GM19452 (cell line): ENCODE data around the gene FADS2.
"Not testable (repeated sequence)": the region's sequence is repeated elsewhere in the genome, so short reads cannot be mapped to it uniquely, and the experiment has no call there.

Experiments
- ATAC-seq: cut with Tn5 transposase; IDR thresholded peaks from one replicate; pipeline ENCODE4 v1.9.1; 2021; ENCODE audit not compliant: unreplicated experiment

FADS2 gene

GRCh38 chr11:61866231-61866957, 38.3 kb downstream of the FADS2 start:
- ATAC-seq: no peak

GRCh38 chr11:61866958-61867343, 38.9 kb downstream of the FADS2 start:
- ATAC-seq: no peak

DNA sequence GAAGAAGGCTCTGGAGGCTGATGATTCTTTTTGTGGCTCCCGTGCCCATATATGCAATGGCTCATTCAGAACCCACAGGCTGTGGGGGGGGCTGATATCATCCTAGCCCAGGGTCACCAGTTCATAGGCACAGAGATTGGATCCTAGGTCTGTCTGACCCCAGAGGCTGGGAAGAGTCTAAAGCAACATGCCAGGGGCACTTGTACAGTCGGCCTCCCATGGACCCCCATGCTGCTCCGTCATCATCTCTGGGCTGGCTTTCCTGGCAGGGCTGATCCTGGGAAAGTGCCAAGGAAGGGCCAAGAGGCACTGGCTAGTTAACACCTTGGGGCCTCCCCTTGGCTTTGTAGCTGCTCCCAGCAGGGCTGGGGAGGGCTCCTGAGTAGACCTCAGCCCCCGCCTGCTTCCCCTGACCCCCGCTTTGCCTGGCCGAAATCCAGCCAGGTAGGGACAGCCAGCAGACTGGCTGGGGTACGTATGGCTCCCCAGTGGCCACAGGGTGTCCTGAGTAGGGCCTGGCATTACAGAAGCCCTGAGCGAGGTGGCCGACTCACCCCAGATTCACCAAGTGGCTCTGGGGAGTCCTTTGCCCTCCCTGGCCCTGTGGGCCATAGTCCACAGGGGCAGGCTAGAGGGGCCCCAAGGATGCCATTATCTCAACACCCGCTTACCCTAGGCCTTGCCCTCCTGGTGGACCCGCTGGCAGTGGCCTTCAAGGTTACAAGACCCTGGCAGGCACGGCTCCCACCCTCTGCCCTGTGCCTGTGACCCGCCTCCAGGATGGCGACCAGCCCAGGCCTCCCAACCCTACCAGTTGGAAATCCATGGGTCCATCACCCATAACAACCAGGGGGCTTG, 40.7 kb downstream of the FADS2 start:
- no peak for ATAC-seq

- no peak for ATAC-seq
Observed at GRCh38 chr11:61869429-61869707, 41.3 kb downstream of the FADS2 start.

DNA sequence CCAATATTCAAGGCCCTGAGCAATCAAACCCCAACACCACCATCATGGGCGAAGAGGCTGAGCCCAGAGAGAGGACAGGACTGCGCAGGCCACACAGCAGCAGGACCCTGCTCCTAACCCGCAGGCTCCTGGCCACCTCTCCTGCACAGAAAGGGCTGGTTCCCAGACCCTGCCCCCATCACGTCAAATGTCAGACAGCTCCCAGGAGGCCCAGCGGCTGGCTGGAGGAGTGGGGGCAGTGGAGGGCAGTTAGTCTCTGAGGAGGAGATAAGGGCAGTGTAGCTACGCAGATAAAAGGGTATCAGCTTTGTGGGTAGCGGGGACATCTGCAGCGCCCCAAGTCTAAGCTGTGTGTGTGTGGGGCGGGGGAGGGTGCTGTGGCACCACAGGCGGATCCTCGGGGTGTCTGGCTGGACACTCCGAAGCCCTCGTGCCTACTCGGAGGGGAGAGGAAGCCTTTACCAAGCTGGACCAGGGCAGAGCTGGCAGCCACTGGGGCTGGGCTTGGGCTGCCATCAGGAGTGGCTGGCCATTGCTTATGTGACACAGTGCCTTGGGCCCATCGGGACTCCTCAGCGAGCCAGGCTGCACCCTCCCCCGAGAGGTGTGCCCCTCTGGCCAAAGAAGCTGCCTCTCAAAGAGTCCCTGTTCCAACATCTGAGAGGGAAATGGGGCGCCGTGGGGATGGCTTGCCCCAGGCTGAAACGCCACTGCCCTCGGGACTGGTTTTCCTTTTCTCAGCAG, 41.8 kb downstream of the FADS2 start:
- ATAC-seq: no peak

DNA sequence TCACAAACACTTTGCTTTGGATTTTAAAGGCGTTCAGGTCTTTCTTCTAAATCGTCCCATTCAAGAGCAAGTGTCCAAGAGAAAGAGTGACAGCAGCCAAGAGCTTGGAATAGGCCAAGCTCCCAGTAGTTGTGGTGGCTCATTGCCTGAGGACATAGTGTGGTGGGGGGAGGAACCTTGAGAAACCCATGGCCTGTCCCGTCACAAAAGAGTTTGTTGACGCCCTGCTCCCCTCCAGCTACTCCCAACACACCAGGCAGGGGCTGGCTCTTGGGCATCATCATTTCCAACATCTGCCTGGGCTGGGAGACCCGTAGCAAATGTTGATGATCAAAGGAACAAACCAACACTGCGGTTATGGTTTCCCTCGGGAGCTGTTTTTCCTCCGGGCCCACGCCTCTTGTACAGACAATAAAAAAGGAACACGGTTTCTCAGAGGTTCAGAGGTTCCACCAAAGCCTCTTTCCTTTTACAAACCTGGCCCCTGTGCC, 42.5 kb downstream of the FADS2 start:
- no peak for ATAC-seq

DNA sequence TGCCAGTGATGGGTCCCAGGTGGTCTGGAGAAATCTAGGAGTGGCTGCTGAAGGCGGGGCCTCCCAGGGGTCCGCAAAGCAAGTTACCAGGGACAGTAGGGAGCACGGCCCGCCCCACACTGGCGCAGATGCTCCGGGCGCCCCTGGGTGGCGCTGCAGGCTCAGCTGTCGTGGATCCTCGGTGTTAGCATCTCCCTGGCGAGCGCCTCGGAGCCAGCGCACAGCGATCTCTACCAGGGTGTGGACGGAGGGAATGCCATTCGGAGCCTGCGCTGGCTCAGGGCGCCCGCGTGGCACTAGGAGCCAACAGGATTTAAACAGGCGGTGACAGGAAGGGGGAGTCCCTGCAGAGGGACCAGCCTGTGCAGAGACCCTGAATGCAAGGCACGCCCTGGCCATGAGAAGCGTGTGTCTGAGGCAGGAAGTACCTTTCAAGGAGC, 43.1 kb downstream of the FADS2 start:
- peak; percentile 82 for ATAC-seq

DNA sequence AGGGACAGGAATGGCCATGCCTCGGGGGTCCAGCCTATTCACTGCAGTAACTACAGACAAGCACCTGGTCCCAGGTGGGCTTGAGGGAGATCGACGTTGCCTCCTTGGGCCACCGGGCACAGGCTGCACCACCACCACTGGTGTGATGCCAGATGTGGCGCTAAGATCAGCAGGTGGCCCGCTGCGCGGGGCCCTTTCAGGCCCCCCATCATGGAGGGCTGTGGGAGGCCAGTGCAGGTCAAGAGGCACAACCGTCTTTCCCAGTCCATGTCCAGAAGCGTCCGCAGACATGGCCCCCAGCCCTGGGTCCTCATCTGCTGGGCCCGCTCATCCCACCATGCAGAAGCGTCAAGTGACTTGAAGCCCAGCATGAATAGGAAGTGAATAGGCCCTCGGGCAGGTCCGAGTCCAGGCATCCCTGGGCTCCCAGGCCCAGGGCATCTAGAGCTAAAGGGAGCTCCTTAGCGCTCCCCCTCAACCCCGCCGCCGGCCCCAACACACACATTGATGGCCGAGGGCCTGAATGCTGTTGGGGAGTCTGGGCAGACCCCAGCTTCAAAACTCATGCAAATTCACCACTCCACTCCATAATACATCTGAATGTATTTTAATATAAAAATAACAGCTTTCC, 45.0 kb downstream of the FADS2 start:
- no peak for ATAC-seq

GRCh38 chr11:61873588-61874376, 45.7 kb downstream of the FADS2 start:
- no peak for ATAC-seq

GRCh38 chr11:61874377-61874809, 46.3 kb downstream of the FADS2 start:
- ATAC-seq: no peak

- ATAC-seq: no peak
Observed at GRCh38 chr11:61874853-61875252, 46.8 kb downstream of the FADS2 start.

GRCh38 chr11:61875698-61876097, 47.6 kb downstream of the FADS2 start:
- ATAC-seq: no peak

DNA sequence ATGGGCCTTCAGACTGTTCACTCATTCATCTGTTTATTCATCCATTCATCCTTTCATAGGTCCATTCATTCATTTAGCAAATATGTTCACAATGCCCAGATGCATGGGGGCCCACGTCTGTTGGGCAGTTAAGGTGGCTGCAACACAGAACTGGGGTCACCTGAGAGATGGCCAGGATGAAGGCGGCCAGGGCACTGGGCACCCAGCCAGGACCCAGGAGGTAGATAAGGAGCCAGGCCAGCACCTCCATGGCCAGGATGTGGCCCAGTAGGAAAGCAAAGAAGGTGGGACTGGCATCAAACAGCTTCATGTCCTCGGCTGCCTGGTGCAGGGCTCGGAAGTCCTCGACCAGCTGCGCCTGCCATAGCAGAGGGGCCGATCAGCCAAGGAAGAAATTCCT, 51.1 kb downstream of the FADS2 start:
- no peak for ATAC-seq

- no peak for ATAC-seq
Observed at GRCh38 chr11:61880031-61880430, 51.9 kb downstream of the FADS2 start.

GRCh38 chr11:61880454-61880853, 52.4 kb downstream of the FADS2 start:
- no peak for ATAC-seq

GRCh38 chr11:61881397-61881796, 53.3 kb downstream of the FADS2 start:
- no peak for ATAC-seq

DNA sequence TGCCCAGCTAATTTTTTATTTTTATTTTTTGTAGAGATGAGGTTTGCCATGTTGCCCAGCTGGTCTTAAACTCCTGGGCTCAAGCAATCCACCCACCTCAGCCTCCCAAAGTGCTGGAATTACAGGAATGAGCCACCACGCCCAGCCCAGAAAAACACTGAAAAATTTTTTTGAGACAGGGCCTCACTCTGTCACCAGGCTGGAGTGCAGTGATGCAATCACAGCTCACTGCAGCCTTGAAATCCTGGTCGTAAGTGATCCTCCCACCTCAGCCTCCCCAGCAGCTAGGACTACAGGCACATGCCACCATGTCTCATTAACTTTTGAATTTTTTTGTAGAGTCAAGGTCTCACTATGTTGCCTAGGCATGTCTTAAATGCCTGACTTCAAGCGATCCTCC, 54.2 kb downstream of the FADS2 start:
- ATAC-seq: not testable (repeated sequence)

DNA sequence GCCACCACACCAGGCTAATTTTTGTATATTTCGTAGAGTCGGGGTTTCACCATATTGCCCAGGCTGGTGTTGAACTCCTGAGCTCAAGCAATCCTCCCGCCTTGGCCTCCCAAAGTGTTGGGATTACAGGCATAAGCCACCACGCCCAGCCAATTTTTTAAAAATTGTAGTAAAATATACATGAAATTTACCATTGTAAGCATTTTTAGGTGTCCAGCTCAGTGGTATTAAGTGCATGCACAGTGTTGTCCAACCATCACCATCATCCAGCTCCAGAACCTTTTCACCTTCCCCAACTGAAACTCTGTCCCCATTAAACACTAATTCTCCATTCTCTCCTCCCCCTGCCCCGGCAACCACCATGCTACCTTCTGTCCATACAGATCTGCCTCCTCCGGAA, 54.8 kb downstream of the FADS2 start:
- ATAC-seq: no peak

DNA sequence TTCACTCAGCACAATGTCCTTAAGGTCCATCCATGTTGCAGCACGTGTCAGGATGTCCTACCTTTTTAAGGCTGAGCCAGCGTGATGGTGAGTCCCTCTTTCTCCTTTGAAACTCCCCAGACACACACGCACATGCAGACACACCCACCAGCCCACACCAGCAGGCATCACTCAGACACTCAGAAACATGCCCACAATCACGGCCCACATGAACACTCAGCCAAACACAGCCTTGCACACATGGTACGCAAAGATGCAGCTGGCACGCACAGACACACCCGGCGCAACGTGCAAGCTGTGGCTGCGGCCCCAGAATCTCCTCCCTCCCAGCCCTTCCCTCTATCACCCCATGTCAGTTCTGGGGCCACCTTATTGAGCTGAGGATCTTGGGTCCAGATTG, 55.2 kb downstream of the FADS2 start:
- no peak for ATAC-seq

DNA sequence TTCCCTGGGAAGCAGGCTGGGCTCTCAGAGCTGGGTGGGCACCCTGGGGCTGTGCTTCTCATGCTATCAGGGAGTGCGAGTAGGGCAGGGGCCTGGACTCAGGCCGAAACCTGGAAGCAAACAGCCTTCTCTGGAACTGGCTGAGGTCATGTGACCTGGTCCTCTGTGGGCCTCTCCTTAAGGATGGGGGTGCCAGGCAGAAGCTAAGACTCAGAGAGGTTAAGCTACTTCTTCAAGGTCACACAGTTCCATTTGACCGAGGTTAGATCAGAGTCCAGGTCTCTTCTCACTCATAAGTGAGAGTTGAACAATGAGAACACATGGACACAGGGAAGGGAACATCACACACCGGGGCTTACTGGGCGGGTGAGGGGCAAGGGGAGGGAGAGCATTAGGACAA, 55.8 kb downstream of the FADS2 start:
- no peak for ATAC-seq
